Measurements from ENCODE around the gene CREB5.
A peak's percentile ranks its signal among the peaks of the same experiment; 100 is the strongest.

Gene CREB5

GRCh38 chr7:28607855-28608193 is 195.5 kb downstream of the CREB5 start:
- DNase-seq, result no peak
- no peak overlapping the region for H4K8ac ChIP-seq (ENCODE audit: low read length)
- H3K4me3 ChIP-seq (ENCODE audit: insufficient read depth in 1 of 2, low read depth in 1 of 2, low read length in 2 of 2), result no peak overlapping the region
- H3K4me2 ChIP-seq (ENCODE audit: low read length, poor library complexity, severe bottlenecking), result no peak overlapping the region
- WGBS, result 93% methylated on average over 4 of the region's 4 CpGs
- H4K91ac ChIP-seq (ENCODE audit: low read length), result no peak overlapping the region
- H3K4ac ChIP-seq (ENCODE audit: low read depth in 1 of 2, low read length in 2 of 2), result no peak overlapping the region
- no peak overlapping the region for H3K14ac ChIP-seq (ENCODE audit: low read length in 2 of 2)
- no peak overlapping the region for H2BK12ac ChIP-seq (ENCODE audit: low read length in 2 of 2)
- no peak overlapping the region for H2AFZ ChIP-seq (ENCODE audit: low read depth, low read length)
- H3K23ac ChIP-seq (ENCODE audit: low read length in 2 of 2), result no peak overlapping the region
- H2BK5ac ChIP-seq (ENCODE audit: low read depth, low read length, poor library complexity, severe bottlenecking), result no peak overlapping the region
- H3K4me1 ChIP-seq (ENCODE audit: control insufficient read depth, insufficient read depth, low read depth, low read length), result peaks cover 11% of the 10 kb centered on the region
- H2BK120ac ChIP-seq (ENCODE audit: low read depth, low read length), result no peak overlapping the region
- no peaks in the 10 kb centered on the region for H3K36me3 ChIP-seq (ENCODE audit: control insufficient read depth in 1 of 2, insufficient read depth in 2 of 2, low read depth in 1 of 2, low read length in 2 of 2)
- H3K79me1 ChIP-seq (replicated peaks; ENCODE audit: low read length, poor library complexity, severe bottlenecking), result peaks cover 7% of the 10 kb centered on the region
- H2BK15ac ChIP-seq (ENCODE audit: low read depth, poor library complexity, severe bottlenecking), result no peak overlapping the region
- no peaks in the 10 kb centered on the region for H3K9me3 ChIP-seq (ENCODE audit: control insufficient read depth, low read length)
- H3K18ac ChIP-seq (ENCODE audit: low read depth in 1 of 2, low read length in 2 of 2), result no peak overlapping the region
- no peak overlapping the region for H3K9ac ChIP-seq (ENCODE audit: low read length)
- H2AK5ac ChIP-seq (ENCODE audit: low read length, severe bottlenecking), result peak overlapping the region; percentile 33
- H3K27ac ChIP-seq (ENCODE audit: low read length, poor library complexity, severe bottlenecking), result no peak overlapping the region
- H3K27me3 ChIP-seq (ENCODE audit: control insufficient read depth in 1 of 2, insufficient read depth in 1 of 2, low read length in 2 of 2), result peaks cover 0 to 9% of the 10 kb centered on the region in 2 experiments

- DNase-seq, result no peak
- H3K27ac ChIP-seq (ENCODE audit: low read length, poor library complexity, severe bottlenecking), result peak overlapping the region; percentile 2
- no CpG with 5 or more reads among the region's 1 CpG for WGBS
These were observed 195.9 kb downstream of the CREB5 start for GRCh38 chr7:28608237-28608656.

GRCh38 chr7:28608731-28609130 is 196.4 kb downstream of the CREB5 start:
- H3K4me3 ChIP-seq (ENCODE audit: insufficient read depth in 1 of 2, low read depth in 1 of 2, low read length in 2 of 2), result no peak overlapping the region
- H3K79me1 ChIP-seq (replicated peaks; ENCODE audit: low read length, poor library complexity, severe bottlenecking), result peaks cover 7% of the 10 kb centered on the region
- no peak overlapping the region for H2BK5ac ChIP-seq (ENCODE audit: low read depth, low read length, poor library complexity, severe bottlenecking)
- H3K27me3 ChIP-seq (ENCODE audit: control insufficient read depth in 1 of 2, insufficient read depth in 1 of 2, low read length in 2 of 2), result peaks cover 0 to 9% of the 10 kb centered on the region in 2 experiments
- H3K23ac ChIP-seq (ENCODE audit: low read length in 2 of 2), result no peak overlapping the region
- no peak overlapping the region for H4K91ac ChIP-seq (ENCODE audit: low read length)
- no peak overlapping the region for H4K8ac ChIP-seq (ENCODE audit: low read length)
- no peaks in the 10 kb centered on the region for H3K9me3 ChIP-seq (ENCODE audit: control insufficient read depth, low read length)
- 97% methylated on average over 3 of the region's 3 CpGs for WGBS
- no peak overlapping the region for H3K4me2 ChIP-seq (ENCODE audit: low read length, poor library complexity, severe bottlenecking)
- no peaks in the 10 kb centered on the region for H3K36me3 ChIP-seq (ENCODE audit: control insufficient read depth in 1 of 2, insufficient read depth in 2 of 2, low read depth in 1 of 2, low read length in 2 of 2)
- peak overlapping the region; percentile 2 for H3K27ac ChIP-seq (ENCODE audit: low read length, poor library complexity, severe bottlenecking)
- H3K18ac ChIP-seq (ENCODE audit: low read depth in 1 of 2, low read length in 2 of 2), result no peak overlapping the region
- DNase-seq, result peak; percentile 15
- H2BK12ac ChIP-seq (ENCODE audit: low read length in 2 of 2), result no peak overlapping the region
- no peak overlapping the region for H2BK120ac ChIP-seq (ENCODE audit: low read depth, low read length)
- H3K4ac ChIP-seq (ENCODE audit: low read depth in 1 of 2, low read length in 2 of 2), result no peak overlapping the region
- no peak overlapping the region for H3K9ac ChIP-seq (ENCODE audit: low read length)
- peaks cover 12% of the 10 kb centered on the region for H3K4me1 ChIP-seq (ENCODE audit: control insufficient read depth, insufficient read depth, low read depth, low read length)
- no peak overlapping the region for H2BK15ac ChIP-seq (ENCODE audit: low read depth, poor library complexity, severe bottlenecking)
- H3K14ac ChIP-seq (ENCODE audit: low read length in 2 of 2), result no peak overlapping the region
- H2AFZ ChIP-seq (ENCODE audit: low read depth, low read length), result no peak overlapping the region
- H2AK5ac ChIP-seq (ENCODE audit: low read length, severe bottlenecking), result no peak overlapping the region

More at GRCh38 chr7:28608237-28608656, 195.9 kb downstream of the CREB5 start:
- no peaks in the 10 kb centered on the region for H3K36me3 ChIP-seq (ENCODE audit: control insufficient read depth in 1 of 2, insufficient read depth in 2 of 2, low read depth in 1 of 2, low read length in 2 of 2)
- peaks cover 7% of the 10 kb centered on the region for H3K79me1 ChIP-seq (replicated peaks; ENCODE audit: low read length, poor library complexity, severe bottlenecking)
- H3K18ac ChIP-seq (ENCODE audit: low read depth in 1 of 2, low read length in 2 of 2), result no peak overlapping the region
- H2AK5ac ChIP-seq (ENCODE audit: low read length, severe bottlenecking), result no peak overlapping the region
- no peak overlapping the region for H4K91ac ChIP-seq (ENCODE audit: low read length)
- no peak overlapping the region for H2BK15ac ChIP-seq (ENCODE audit: low read depth, poor library complexity, severe bottlenecking)
- H2BK12ac ChIP-seq (ENCODE audit: low read length in 2 of 2), result no peak overlapping the region
- H3K23ac ChIP-seq (ENCODE audit: low read length in 2 of 2), result no peak overlapping the region
- no peak overlapping the region for H2BK120ac ChIP-seq (ENCODE audit: low read depth, low read length)
- H3K4me3 ChIP-seq (ENCODE audit: insufficient read depth in 1 of 2, low read depth in 1 of 2, low read length in 2 of 2), result no peak overlapping the region
- no peak overlapping the region for H4K8ac ChIP-seq (ENCODE audit: low read length)
- peaks cover 12% of the 10 kb centered on the region for H3K4me1 ChIP-seq (ENCODE audit: control insufficient read depth, insufficient read depth, low read depth, low read length)
- H3K9ac ChIP-seq (ENCODE audit: low read length), result no peak overlapping the region
- no peak overlapping the region for H2BK5ac ChIP-seq (ENCODE audit: low read depth, low read length, poor library complexity, severe bottlenecking)
- H3K4ac ChIP-seq (ENCODE audit: low read depth in 1 of 2, low read length in 2 of 2), result no peak overlapping the region
- H2AFZ ChIP-seq (ENCODE audit: low read depth, low read length), result no peak overlapping the region
- H3K14ac ChIP-seq (ENCODE audit: low read length in 2 of 2), result no peak overlapping the region
- H3K27me3 ChIP-seq (ENCODE audit: control insufficient read depth in 1 of 2, insufficient read depth in 1 of 2, low read length in 2 of 2), result peaks cover 0 to 9% of the 10 kb centered on the region in 2 experiments
- H3K4me2 ChIP-seq (ENCODE audit: low read length, poor library complexity, severe bottlenecking), result no peak overlapping the region
- H3K9me3 ChIP-seq (ENCODE audit: control insufficient read depth, low read length), result no peaks in the 10 kb centered on the region

GRCh38 chr7:28609608-28610007 is 197.3 kb downstream of the CREB5 start:
- Histone ChIP-seq H2BK120ac (ENCODE audit: low read depth, low read length) (no peak overlapping the region), H2BK15ac (ENCODE audit: low read depth, poor library complexity, severe bottlenecking) (no peak overlapping the region), H3K23ac (ENCODE audit: low read length in 2 of 2) (no peak overlapping the region), H3K9ac (ENCODE audit: low read length) (no peak overlapping the region), H2AFZ (ENCODE audit: low read depth, low read length) (no peak overlapping the region), H2AK5ac (ENCODE audit: low read length, severe bottlenecking) (peak overlapping the region; percentile 54), H3K14ac (ENCODE audit: low read length in 2 of 2) (no peak overlapping the region), H3K4me2 (ENCODE audit: low read length, poor library complexity, severe bottlenecking) (no peak overlapping the region), H4K8ac (ENCODE audit: low read length) (no peak overlapping the region), H3K9me3 (ENCODE audit: control insufficient read depth, low read length) (no peaks in the 10 kb centered on the region), H3K4ac (ENCODE audit: low read depth in 1 of 2, low read length in 2 of 2) (no peak overlapping the region), H3K36me3 (ENCODE audit: control insufficient read depth in 1 of 2, insufficient read depth in 2 of 2, low read depth in 1 of 2, low read length in 2 of 2) (no peaks in the 10 kb centered on the region), H3K4me1 (ENCODE audit: control insufficient read depth, insufficient read depth, low read depth, low read length) (peaks cover 12% of the 10 kb centered on the region), H4K91ac (ENCODE audit: low read length) (no peak overlapping the region), H2BK12ac (ENCODE audit: low read length in 2 of 2) (no peak overlapping the region), H3K4me3 (ENCODE audit: insufficient read depth in 1 of 2, low read depth in 1 of 2, low read length in 2 of 2) (no peak overlapping the region), H3K27me3 (ENCODE audit: control insufficient read depth in 1 of 2, insufficient read depth in 1 of 2, low read length in 2 of 2) (peaks cover 0 to 9% of the 10 kb centered on the region in 2 experiments), H3K18ac (ENCODE audit: low read depth in 1 of 2, low read length in 2 of 2) (no peak overlapping the region), H3K79me1 (replicated peaks; ENCODE audit: low read length, poor library complexity, severe bottlenecking) (peaks cover 7% of the 10 kb centered on the region), H3K27ac (ENCODE audit: low read length, poor library complexity, severe bottlenecking) (no peak overlapping the region), H2BK5ac (ENCODE audit: low read depth, low read length, poor library complexity, severe bottlenecking) (no peak overlapping the region)
- WGBS, result 55% methylated on average over 3 of the region's 3 CpGs
- no peak for DNase-seq

Measured in mesenchymal stem cell (in vitro differentiated cells and primary cell).